ENCODE measurements around the gene C19orf81. TPM values are rescaled to one million over a fixed set of nuclear protein-coding genes. Genes with fewer than 3 reads are reported as not detected.

C19orf81 gene
- total and polyA plus RNA-seq, 4 donors, result 1.3 to 2.5 (median 1.7) TPM; not detected in 1

DNA sequence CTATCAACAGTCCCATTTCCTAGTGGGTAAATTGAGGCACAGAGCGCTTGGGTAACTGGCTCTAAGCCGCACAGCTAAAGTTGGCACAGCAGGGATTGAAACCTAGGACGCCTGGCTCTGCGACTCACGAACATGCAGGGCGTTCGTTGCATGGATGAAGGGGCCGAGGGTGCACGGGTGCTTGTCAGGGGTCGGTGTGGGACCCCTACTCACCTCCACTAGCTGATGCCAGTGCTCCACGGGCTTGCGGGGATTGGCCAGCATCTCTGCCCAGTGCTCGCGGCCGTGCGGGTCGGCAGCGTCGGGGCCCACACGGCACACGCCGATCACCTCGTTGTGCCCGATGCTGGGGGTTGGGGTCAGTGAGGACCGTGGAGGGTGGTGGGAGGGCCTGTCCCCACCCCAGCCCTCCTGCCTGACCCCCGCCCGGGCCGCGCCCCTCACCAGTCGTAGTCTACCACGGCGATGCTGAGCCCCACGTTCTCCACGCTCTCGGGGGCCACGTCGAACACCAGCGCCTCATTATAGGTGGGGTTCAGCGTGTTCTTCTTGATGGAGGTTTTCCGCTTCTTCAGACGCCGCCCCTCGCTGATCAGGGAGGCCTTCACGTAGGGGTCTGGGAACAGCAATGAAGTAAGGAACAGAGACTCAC lies 24.2 kb upstream of the C19orf81 start:
- Histone ChIP-seq H3K27ac (ENCODE audit: low read depth in 1 of 2, low read length in 1 of 2) (no peak overlapping the region), H3K4me3 (no peak overlapping the region), H3K4me1 (ENCODE audit: control insufficient read depth in 5 of 5, insufficient read depth in 5 of 5, low read length in 5 of 5) (no peaks in the 10 kb centered on the region), H3K27me3 (ENCODE audit: control insufficient read depth in 3 of 3, insufficient read depth in 3 of 3, low read length in 2 of 3) (no peaks in the 10 kb centered on the region), H3K9ac (ENCODE audit: insufficient read depth in 1 of 2, low read length in 2 of 2) (no peak overlapping the region), H3K9me3 (ENCODE audit: control insufficient read depth in 4 of 4, insufficient read depth in 3 of 4, low read length in 3 of 4) (no peaks in the 10 kb centered on the region), H3K36me3 (ENCODE audit: control insufficient read depth in 4 of 4, insufficient read depth in 4 of 4, low read length in 4 of 4) (no peaks in the 10 kb centered on the region)
- DNase-seq, result no peak
- no peak for ATAC-seq (ENCODE audit: insufficient read depth, low FRiP score)
- TF ChIP-seq, protein P1, sequence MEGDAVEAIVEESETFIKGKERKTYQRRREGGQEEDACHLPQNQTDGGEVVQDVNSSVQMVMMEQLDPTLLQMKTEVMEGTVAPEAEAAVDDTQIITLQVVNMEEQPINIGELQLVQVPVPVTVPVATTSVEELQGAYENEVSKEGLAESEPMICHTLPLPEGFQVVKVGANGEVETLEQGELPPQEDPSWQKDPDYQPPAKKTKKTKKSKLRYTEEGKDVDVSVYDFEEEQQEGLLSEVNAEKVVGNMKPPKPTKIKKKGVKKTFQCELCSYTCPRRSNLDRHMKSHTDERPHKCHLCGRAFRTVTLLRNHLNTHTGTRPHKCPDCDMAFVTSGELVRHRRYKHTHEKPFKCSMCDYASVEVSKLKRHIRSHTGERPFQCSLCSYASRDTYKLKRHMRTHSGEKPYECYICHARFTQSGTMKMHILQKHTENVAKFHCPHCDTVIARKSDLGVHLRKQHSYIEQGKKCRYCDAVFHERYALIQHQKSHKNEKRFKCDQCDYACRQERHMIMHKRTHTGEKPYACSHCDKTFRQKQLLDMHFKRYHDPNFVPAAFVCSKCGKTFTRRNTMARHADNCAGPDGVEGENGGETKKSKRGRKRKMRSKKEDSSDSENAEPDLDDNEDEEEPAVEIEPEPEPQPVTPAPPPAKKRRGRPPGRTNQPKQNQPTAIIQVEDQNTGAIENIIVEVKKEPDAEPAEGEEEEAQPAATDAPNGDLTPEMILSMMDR (IDR thresholded peaks at IDR 0.05; ENCODE audit: control extremely low read depth, extremely low read depth), result no peak
- WGBS, 2 donors, result 90 to 94% methylated on average over 41 to 44 of the region's 44 CpGs

DNA sequence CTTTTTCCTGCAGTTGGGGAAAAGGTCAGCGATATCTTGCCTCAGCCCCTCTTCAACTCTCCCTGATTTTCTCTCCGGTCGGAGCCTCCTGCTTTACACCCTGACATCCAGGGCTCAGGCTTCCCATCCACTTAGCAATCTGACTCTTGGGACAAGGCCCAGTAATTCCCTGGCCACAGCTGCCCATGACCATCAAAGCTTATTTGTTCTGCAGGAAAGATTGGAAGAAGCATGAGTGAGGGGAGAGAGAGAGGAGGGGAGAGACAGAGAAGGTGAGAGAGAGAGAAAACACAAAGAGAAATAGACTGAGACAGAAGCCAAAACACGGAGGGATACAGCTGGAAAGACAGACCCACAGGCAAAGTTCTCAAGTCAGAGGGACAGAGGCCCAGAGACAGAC lies 23.2 kb upstream of the C19orf81 start:
- 64 to 82% methylated on average over 4 of the region's 4 CpGs for WGBS, 2 donors
- no peak overlapping the region for H3K27ac ChIP-seq (ENCODE audit: low read depth in 1 of 2, low read length in 1 of 2)
- DNase-seq, result no peak
- TF ChIP-seq, protein P1 (IDR thresholded peaks at IDR 0.05; ENCODE audit: control extremely low read depth, extremely low read depth), result no peak
- H3K9ac ChIP-seq (ENCODE audit: insufficient read depth in 1 of 2, low read length in 2 of 2), result no peak overlapping the region
- no peaks in the 10 kb centered on the region for H3K27me3 ChIP-seq (ENCODE audit: control insufficient read depth in 3 of 3, insufficient read depth in 3 of 3, low read length in 2 of 3)
- peaks cover 0 to 2% (median 0%) of the 10 kb centered on the region in 4 donors for H3K9me3 ChIP-seq (ENCODE audit: control insufficient read depth in 4 of 4, insufficient read depth in 3 of 4, low read length in 3 of 4)
- no peaks in the 10 kb centered on the region for H3K4me1 ChIP-seq (ENCODE audit: control insufficient read depth in 5 of 5, insufficient read depth in 5 of 5, low read length in 5 of 5)
- H3K36me3 ChIP-seq (ENCODE audit: control insufficient read depth in 4 of 4, insufficient read depth in 4 of 4, low read length in 4 of 4), result no peaks in the 10 kb centered on the region
- no peak overlapping the region for H3K4me3 ChIP-seq
- no peak for ATAC-seq (ENCODE audit: insufficient read depth, low FRiP score)

DNA sequence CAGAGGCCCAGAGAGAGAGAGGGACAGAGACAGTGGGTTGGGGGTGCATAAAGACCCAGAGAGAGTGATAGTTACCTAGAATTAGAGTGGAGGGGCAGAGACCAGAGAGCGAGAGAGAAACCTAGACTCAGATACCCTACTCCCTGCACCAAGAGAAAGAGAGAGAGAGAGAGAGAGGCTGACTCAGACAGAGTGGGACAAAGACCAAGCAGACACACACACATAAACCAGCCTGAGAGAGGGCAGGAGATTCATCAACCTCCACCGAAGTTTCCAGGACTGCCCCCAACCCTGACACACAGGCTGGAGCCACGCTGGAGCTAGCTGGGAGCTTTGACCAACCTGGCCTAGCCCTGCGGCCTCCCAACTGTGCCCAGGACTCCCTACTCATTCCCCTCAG lies 22.4 kb upstream of the C19orf81 start:
- no peaks in the 10 kb centered on the region for H3K4me1 ChIP-seq (ENCODE audit: control insufficient read depth in 5 of 5, insufficient read depth in 5 of 5, low read length in 5 of 5)
- WGBS, 2 donors, result 75 to 84% methylated on average over 4 of the region's 4 CpGs
- DNase-seq (no peak), ATAC-seq (ENCODE audit: insufficient read depth, low FRiP score) (no peak)
- H3K4me3 ChIP-seq, result no peak overlapping the region
- no peaks in the 10 kb centered on the region for H3K36me3 ChIP-seq (ENCODE audit: control insufficient read depth in 4 of 4, insufficient read depth in 4 of 4, low read length in 4 of 4)
- H3K27me3 ChIP-seq (ENCODE audit: control insufficient read depth in 3 of 3, insufficient read depth in 3 of 3, low read length in 2 of 3), result no peaks in the 10 kb centered on the region
- no peak overlapping the region for H3K9ac ChIP-seq (ENCODE audit: insufficient read depth in 1 of 2, low read length in 2 of 2)
- peaks cover 0 to 5% (median 0%) of the 10 kb centered on the region in 4 donors for H3K9me3 ChIP-seq (ENCODE audit: control insufficient read depth in 4 of 4, insufficient read depth in 3 of 4, low read length in 3 of 4)
- H3K27ac ChIP-seq (ENCODE audit: low read depth in 1 of 2, low read length in 1 of 2), result no peak overlapping the region
- TF ChIP-seq, protein P1 (IDR thresholded peaks at IDR 0.05; ENCODE audit: control extremely low read depth, extremely low read depth), result no peak

DNA sequence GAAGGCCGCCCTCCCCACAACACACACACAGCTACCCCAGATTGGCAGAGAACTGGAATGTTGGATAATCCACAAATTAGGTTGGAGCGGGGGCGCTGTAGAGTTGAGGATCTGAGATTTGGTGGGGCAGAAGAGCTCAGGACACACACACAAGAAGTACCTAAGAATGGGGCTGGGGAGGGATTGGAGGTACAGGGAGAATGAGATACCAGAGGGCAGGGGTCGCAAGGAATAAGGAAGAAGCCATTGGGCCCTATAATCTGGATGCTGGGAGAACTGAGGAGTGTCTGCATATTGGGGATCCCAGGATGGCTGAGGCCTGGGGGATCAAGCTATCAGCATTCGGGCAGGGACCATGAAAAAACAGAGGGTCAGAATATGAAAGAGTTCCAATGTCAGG lies 21.1 kb upstream of the C19orf81 start:
- Histone ChIP-seq H3K9ac (ENCODE audit: insufficient read depth in 1 of 2, low read length in 2 of 2) (no peak overlapping the region), H3K9me3 (ENCODE audit: control insufficient read depth in 4 of 4, insufficient read depth in 3 of 4, low read length in 3 of 4) (peaks cover 0 to 11% (median under 1%) of the 10 kb centered on the region in 4 donors), H3K36me3 (ENCODE audit: control insufficient read depth in 4 of 4, insufficient read depth in 4 of 4, low read length in 4 of 4) (no peaks in the 10 kb centered on the region), H3K4me1 (ENCODE audit: control insufficient read depth in 5 of 5, insufficient read depth in 5 of 5, low read length in 5 of 5) (no peaks in the 10 kb centered on the region), H3K27me3 (ENCODE audit: control insufficient read depth in 3 of 3, insufficient read depth in 3 of 3, low read length in 2 of 3) (no peaks in the 10 kb centered on the region), H3K4me3 (no peak overlapping the region), H3K27ac (ENCODE audit: low read depth in 1 of 2, low read length in 1 of 2) (no peak overlapping the region)
- WGBS, 2 donors, result 83 to 94% methylated on average over 5 of the region's 5 CpGs
- DNase-seq, result no peak
- TF ChIP-seq, protein P1 (IDR thresholded peaks at IDR 0.05; ENCODE audit: control extremely low read depth, extremely low read depth), result no peak
- ATAC-seq (ENCODE audit: insufficient read depth, low FRiP score), result no peak

All from lung (tissue), 12 donors.